ENCODE results near the gene TPRX1. TPM values are rescaled to one million over a fixed set of nuclear protein-coding genes. Genes with fewer than 3 reads are reported as not detected.
"Not testable (repeated sequence)": the region's sequence is repeated elsewhere in the genome, so short reads cannot be mapped to it uniquely, and the experiment has no call there.

Gene TPRX1
- total RNA-seq = not detected
- not detected for total RNA-seq (2013)

DNA sequence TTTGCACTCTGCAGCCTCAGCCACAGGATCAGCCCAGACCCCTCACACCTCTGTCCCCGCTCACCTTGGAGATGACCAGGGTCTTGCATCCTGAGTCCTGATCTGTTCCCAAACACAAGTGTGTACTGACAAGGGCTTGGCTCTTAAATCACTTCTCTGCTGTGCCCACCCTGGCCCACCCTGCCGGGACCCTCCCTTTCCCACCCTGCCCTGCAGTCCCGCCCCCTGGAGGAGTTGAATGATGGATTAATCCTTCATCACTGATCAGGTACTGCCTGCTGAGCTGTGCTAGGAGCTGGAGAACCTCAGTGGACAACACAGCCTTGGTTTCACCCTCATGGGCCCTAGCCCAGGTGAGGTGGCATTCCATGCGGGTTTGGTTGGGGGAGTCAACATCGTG is at the start of gene TPRX1:
TPRX1 (minus strand) TSS at position 101 of the 400 bp plus-strand sequence; CDS start at position 89, 12 bp downstream.
- WGBS (ENCODE audit: insufficient coverage) = 92% methylated on average over 3 of the region's 5 CpGs

GRCh38 chr19:47853003-47853402 is 48.7 kb upstream of the TPRX1 start:
- 76% methylated on average over 5 of the region's 5 CpGs for WGBS (ENCODE audit: insufficient coverage)
- Mint-ChIP-seq H3K4me3 (no peak overlapping the region), H3K27me3 (ENCODE audit: low read depth in 2 of 2) (peaks cover 28 to 60% of the 10 kb centered on the region in 2 donors), H3K27ac (no peak overlapping the region), H3K9me3 (no peaks in the 10 kb centered on the region), H3K36me3 (no peaks in the 10 kb centered on the region), H3K4me1 (peaks cover 8 to 12% of the 10 kb centered on the region in 2 donors)
- intact Hi-C loops (cut with micrococcal nuclease) = no loop called here
- Histone ChIP-seq H3K9me3 (ENCODE audit: control insufficient read depth, insufficient read depth, low read length) (no peaks in the 10 kb centered on the region), H3K4me1 (ENCODE audit: control insufficient read depth, insufficient read depth, low read length) (peaks cover 7% of the 10 kb centered on the region), H3K27ac (ENCODE audit: low read length) (no peak overlapping the region), H3K4me3 (ENCODE audit: low read length) (no peak overlapping the region), H3K27me3 (ENCODE audit: control insufficient read depth, insufficient read depth, low read length) (peaks cover 10% of the 10 kb centered on the region), H3K36me3 (ENCODE audit: control insufficient read depth, insufficient read depth, low read length) (no peaks in the 10 kb centered on the region)
- ATAC-seq (no peak), DNase-seq (no peak)
- TF ChIP-seq CTCF (IDR thresholded peaks at IDR 0.05) = no peak

More for the DNA sequence above, at the start of gene TPRX1:
- H3K27me3 Mint-ChIP-seq (ENCODE audit: low read depth in 2 of 2); H3K9me3 Mint-ChIP-seq; DNase-seq; H3K9me3 ChIP-seq (ENCODE audit: control insufficient read depth, insufficient read depth, low read length); ATAC-seq; H3K27me3 ChIP-seq (ENCODE audit: control insufficient read depth, insufficient read depth, low read length); H3K36me3 ChIP-seq (ENCODE audit: control insufficient read depth, insufficient read depth, low read length); H3K36me3 Mint-ChIP-seq; H3K4me1 Mint-ChIP-seq; H3K4me3 Mint-ChIP-seq; H3K4me3 ChIP-seq (ENCODE audit: low read length); H3K27ac ChIP-seq (ENCODE audit: low read length); intact Hi-C loops (cut with micrococcal nuclease); H3K4me1 ChIP-seq (ENCODE audit: control insufficient read depth, insufficient read depth, low read length); H3K27ac Mint-ChIP-seq: not testable (repeated sequence)

- DNase-seq (peak in 1 of 2 donors; percentile 46), ATAC-seq (no peak)
- Histone ChIP-seq H3K4me1 (ENCODE audit: control insufficient read depth, insufficient read depth, low read length) (peaks cover 7% of the 10 kb centered on the region), H3K4me3 (ENCODE audit: low read length) (no peak overlapping the region), H3K27ac (ENCODE audit: low read length) (no peak overlapping the region), H3K9me3 (ENCODE audit: control insufficient read depth, insufficient read depth, low read length) (no peaks in the 10 kb centered on the region), H3K27me3 (ENCODE audit: control insufficient read depth, insufficient read depth, low read length) (peaks cover 10% of the 10 kb centered on the region), H3K36me3 (ENCODE audit: control insufficient read depth, insufficient read depth, low read length) (no peaks in the 10 kb centered on the region)
- intact Hi-C loops (cut with micrococcal nuclease) = no loop called here
- peak overlapping the region; percentile 49 for H3K4me3 Mint-ChIP-seq
- no peaks in the 10 kb centered on the region for H3K36me3 Mint-ChIP-seq
- no peaks in the 10 kb centered on the region for H3K9me3 Mint-ChIP-seq
- TF ChIP-seq CTCF (IDR thresholded peaks at IDR 0.05) = peak; percentile 23
- peak overlapping the region in 1 of 2 donors; percentile 48 for H3K27ac Mint-ChIP-seq
- peaks cover 8 to 12% of the 10 kb centered on the region in 2 donors for H3K4me1 Mint-ChIP-seq
- 5% methylated on average over 17 of the region's 22 CpGs for WGBS (ENCODE audit: insufficient coverage)
- peaks cover 34 to 52% of the 10 kb centered on the region in 2 donors for H3K27me3 Mint-ChIP-seq (ENCODE audit: low read depth in 2 of 2)
Measured at GRCh38 chr19:47848823-47849473, 44.6 kb upstream of the TPRX1 start.

- H3K9me3 Mint-ChIP-seq = no peaks in the 10 kb centered on the region
- H3K4me1 Mint-ChIP-seq = peaks cover 8 to 12% of the 10 kb centered on the region in 2 donors
- H3K36me3 ChIP-seq (ENCODE audit: control insufficient read depth, insufficient read depth, low read length) = no peaks in the 10 kb centered on the region
- intact Hi-C loops (cut with micrococcal nuclease) = no loop called here
- H3K4me3 ChIP-seq (ENCODE audit: low read length) = no peak overlapping the region
- no peak for TF ChIP-seq CTCF (IDR thresholded peaks at IDR 0.05)
- H3K4me1 ChIP-seq (ENCODE audit: control insufficient read depth, insufficient read depth, low read length) = peaks cover 7% of the 10 kb centered on the region
- no peak overlapping the region for H3K4me3 Mint-ChIP-seq
- H3K27me3 ChIP-seq (ENCODE audit: control insufficient read depth, insufficient read depth, low read length) = peaks cover 10% of the 10 kb centered on the region
- DNase-seq (no peak), ATAC-seq (no peak)
- peaks cover 33 to 48% of the 10 kb centered on the region in 2 donors for H3K27me3 Mint-ChIP-seq (ENCODE audit: low read depth in 2 of 2)
- no peak overlapping the region for H3K27ac Mint-ChIP-seq
- 62% methylated on average over 10 of the region's 10 CpGs for WGBS (ENCODE audit: insufficient coverage)
- no peaks in the 10 kb centered on the region for H3K9me3 ChIP-seq (ENCODE audit: control insufficient read depth, insufficient read depth, low read length)
- no peaks in the 10 kb centered on the region for H3K36me3 Mint-ChIP-seq
- H3K27ac ChIP-seq (ENCODE audit: low read length) = no peak overlapping the region
Measured at GRCh38 chr19:47848425-47848822, 44.1 kb upstream of the TPRX1 start.

Measured in natural killer cell (primary cell).